Thoracic aorta (tissue), 2 donors: ENCODE measurements around the gene C9orf78. TPM values are rescaled to one million over a fixed set of nuclear protein-coding genes. Genes with fewer than 3 reads are reported as not detected.

Experiments used
- ATAC-seq: fragments of 150-250 bp; one replicate; pipeline ENCODE4 v1.8.0; 2017; ENCODE audit warnings: low read depth; ENCODE audit not compliant: insufficient number of reproducible peaks, low FRiP score
- DNase-seq: peaks from one replicate; pipeline ENCODE4 v3.0.0-alpha.2; 2020; ENCODE audit warnings: low spot score
- H3K27ac ChIP-seq, 2 donors: fragments of 200-600 bp; sonication (generic); 1 replicate in 1 of 2; 2 replicates in 1 of 2; pipeline ENCODE4 v1.5.1; 2016; ENCODE audit warnings: mild to moderate bottlenecking in 2 of 2, moderate library complexity in 2 of 2
- H3K27me3 ChIP-seq: fragments of 200-600 bp; sonication (generic); replicated peaks from 2 replicates; pipeline ENCODE4 v1.6.0; 2016; ENCODE audit warnings: mild to moderate bottlenecking; ENCODE audit not compliant: insufficient read depth
- H3K36me3 ChIP-seq: fragments of 200-600 bp; sonication (generic); one replicate; pipeline ENCODE4 v1.5.1; 2016
- H3K4me1 ChIP-seq, 2 donors: fragments of 200-600 bp; sonication (generic); 1 replicate in 1 of 2; 2 replicates in 1 of 2; pipeline versions ENCODE4 v1.5.1 to v1.6.0; 2016; ENCODE audit warnings: low read depth in 2 of 2, mild to moderate bottlenecking in 1 of 2; ENCODE audit not compliant: control insufficient read depth in 1 of 2
- H3K4me3 ChIP-seq: fragments of 200-600 bp; sonication (generic); 2 replicates; pipeline ENCODE4 v1.5.1; 2016; ENCODE audit warnings: mild to moderate bottlenecking
- H3K9me3 ChIP-seq: fragments of 200-600 bp; sonication (generic); 2 replicates; pipeline ENCODE4 v1.5.1; 2016
- CTCF ChIP-seq: fragments of 200-600 bp; sonication (generic); IDR thresholded peaks from one replicate; pipeline ENCODE4 v1.5.1; 2019; ENCODE audit warnings: antibody characterized with exemption
- total RNA-seq, 2 donors: library from RNA; depleted of rRNA; stranded (reverse); fragments of >200 nt; gene quantifications; one replicate each; pipeline versions ENCODE4 v1.1.0 to v1.2.3, GENCODE V29; 2016

C9orf78 gene
- total RNA-seq, 2 donors from 2014 or later: 47.8 to 140 TPM

GRCh38 chr9:129875181-129875611 is 40.1 kb upstream of the C9orf78 start:
- Histone ChIP-seq H3K36me3 (peaks cover 37% of the 10 kb centered on the region), H3K4me3 (no peak overlapping the region), H3K27me3 (no peaks in the 10 kb centered on the region), H3K4me1 (no peaks in the 10 kb centered on the region), H3K27ac (no peak overlapping the region), H3K9me3 (no peaks in the 10 kb centered on the region)
- DNase-seq: no peak
- ATAC-seq: no peak
- no peak for TF ChIP-seq CTCF

DNA sequence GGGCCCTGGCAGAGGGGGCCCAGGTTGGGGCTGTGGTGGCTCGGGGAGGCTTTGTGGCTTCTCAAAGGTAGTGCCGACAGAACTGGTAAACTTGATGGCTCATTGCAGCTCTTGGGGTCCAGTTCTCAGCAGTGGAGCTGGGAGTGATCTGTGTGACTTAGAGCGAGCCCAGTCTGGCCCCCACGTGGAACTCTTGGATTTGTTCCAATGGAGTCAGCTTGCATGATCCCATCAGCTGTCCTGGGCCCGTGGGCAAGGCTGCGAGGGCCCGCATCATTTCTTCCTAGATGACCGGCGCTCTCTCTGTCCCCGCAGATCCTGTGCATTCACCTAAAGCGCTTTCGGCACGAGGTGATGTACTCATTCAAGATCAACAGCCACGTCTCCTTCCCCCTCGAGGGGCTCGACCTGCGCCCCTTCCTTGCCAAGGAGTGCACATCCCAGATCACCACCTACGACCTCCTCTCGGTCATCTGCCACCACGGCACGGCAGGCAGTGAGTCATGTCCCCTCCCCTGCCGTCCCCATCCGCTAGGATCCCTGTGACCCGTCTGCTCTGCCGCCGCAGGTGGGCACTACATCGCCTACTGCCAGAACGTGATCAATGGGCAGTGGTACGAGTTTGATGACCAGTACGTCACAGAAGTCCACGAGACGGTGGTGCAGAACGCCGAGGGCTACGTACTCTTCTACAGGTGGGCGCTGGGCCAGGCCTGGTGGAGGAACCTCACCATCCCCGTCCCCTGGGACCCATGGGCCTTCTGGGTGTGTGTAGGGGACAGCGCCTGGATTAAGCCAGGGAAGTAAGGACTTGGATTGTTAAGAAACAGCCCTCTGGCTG is 39.4 kb upstream of the C9orf78 start:
- Histone ChIP-seq H3K4me3 (no peak overlapping the region), H3K27me3 (no peaks in the 10 kb centered on the region), H3K4me1 (no peaks in the 10 kb centered on the region), H3K27ac (no peak overlapping the region), H3K9me3 (no peaks in the 10 kb centered on the region), H3K36me3 (peaks cover 37% of the 10 kb centered on the region)
- DNase-seq (no peak), ATAC-seq (no peak)
- TF ChIP-seq CTCF: no peak

DNA sequence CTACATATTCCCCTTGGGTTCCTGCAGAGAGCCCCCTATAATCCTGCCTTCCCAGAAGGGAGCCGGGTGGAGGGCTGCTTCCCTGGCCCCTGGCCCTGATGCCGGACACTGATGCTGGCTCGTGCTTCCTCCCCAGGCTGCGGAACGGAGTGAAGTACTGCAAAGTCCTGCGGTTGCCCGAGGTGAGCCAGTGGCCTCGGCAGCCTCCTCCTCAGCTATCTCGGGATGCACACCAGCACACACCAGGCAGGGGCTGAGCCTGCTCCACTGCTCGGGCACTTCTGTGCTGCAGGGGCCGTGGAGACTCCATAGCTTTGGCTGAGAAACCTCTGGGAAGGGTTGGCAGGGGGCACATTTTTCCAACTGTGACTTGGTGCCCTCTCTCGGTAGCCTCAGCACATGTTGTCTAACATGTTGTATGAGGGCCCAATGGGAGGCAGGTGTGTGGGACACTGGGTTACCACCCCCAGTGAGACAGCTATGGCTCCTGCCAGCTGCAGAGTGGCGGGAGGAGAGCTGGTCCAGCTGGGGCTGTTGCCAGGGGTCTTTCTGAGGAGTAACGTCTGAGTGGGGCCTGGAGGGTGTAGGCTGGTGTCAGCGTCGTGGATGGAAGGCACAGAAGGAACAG is 38.6 kb upstream of the C9orf78 start:
- no peak for TF ChIP-seq CTCF
- ATAC-seq (no peak), DNase-seq (no peak)
- H3K9me3 ChIP-seq: no peaks in the 10 kb centered on the region
- peaks cover 37% of the 10 kb centered on the region for H3K36me3 ChIP-seq
- no peak overlapping the region for H3K4me3 ChIP-seq
- H3K27me3 ChIP-seq: no peaks in the 10 kb centered on the region
- no peaks in the 10 kb centered on the region for H3K4me1 ChIP-seq
- no peak overlapping the region for H3K27ac ChIP-seq

DNA sequence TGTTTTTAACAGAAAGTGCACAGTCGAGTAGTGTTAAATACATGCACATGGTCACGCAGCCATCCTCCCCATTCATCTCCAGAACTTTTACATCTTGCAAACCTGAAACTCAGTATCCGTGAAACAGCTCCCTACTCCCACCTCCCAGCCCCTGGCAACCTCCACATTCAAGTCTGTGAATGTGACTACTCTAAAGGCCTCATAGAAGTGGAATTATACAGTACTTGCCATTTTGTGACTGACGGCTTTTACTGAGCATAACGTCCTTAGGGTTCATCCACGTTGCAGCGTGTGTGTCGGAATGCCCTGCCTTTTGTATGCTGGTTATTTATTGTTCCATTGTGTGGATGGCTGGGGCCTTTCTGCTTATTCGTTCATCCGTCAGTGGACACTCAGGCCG is 36.0 kb upstream of the C9orf78 start:
- no peak for TF ChIP-seq CTCF
- no peaks in the 10 kb centered on the region for H3K4me1 ChIP-seq
- H3K27ac ChIP-seq: no peak overlapping the region
- no peak for DNase-seq
- no peak overlapping the region for H3K4me3 ChIP-seq
- no peak for ATAC-seq
- no peaks in the 10 kb centered on the region for H3K9me3 ChIP-seq
- H3K36me3 ChIP-seq: peaks cover 42% of the 10 kb centered on the region
- no peaks in the 10 kb centered on the region for H3K27me3 ChIP-seq

- TF ChIP-seq CTCF: no peak
- no peak for DNase-seq
- ATAC-seq: no peak
These were observed 34.8 kb upstream of the C9orf78 start for GRCh38 chr9:129869585-129870501.

More at GRCh38 chr9:129869585-129870501, 34.8 kb upstream of the C9orf78 start:
- no peaks in the 10 kb centered on the region for H3K27me3 ChIP-seq
- no peaks in the 10 kb centered on the region for H3K9me3 ChIP-seq
- H3K4me1 ChIP-seq: no peaks in the 10 kb centered on the region
- no peak overlapping the region for H3K4me3 ChIP-seq
- H3K36me3 ChIP-seq: peaks cover 37% of the 10 kb centered on the region
- no peak overlapping the region for H3K27ac ChIP-seq
